ENCODE data around the gene TMPRSS11E.
"Not testable (repeated sequence)": the region's sequence is repeated elsewhere in the genome, so short reads cannot be mapped to it uniquely, and the experiment has no call there.

Gene TMPRSS11E

GRCh38 chr4:68447201-68447600 is at the start of gene TMPRSS11E:
Gene TMPRSS11E (plus strand): TSS chr4:68447463. CDS start chr4:68447513, 50 bp downstream.
- no peak for DNase-seq

GRCh38 chr4:68399306-68399705 is 48.0 kb upstream of the TMPRSS11E start:
- DNase-seq: no peak

- DNase-seq: no peak
Observed at GRCh38 chr4:68401231-68401630, 46.0 kb upstream of the TMPRSS11E start.

- DNase-seq: no peak
Observed at GRCh38 chr4:68404153-68404552, 43.1 kb upstream of the TMPRSS11E start.

- not testable (repeated sequence) for DNase-seq
Observed at GRCh38 chr4:68405718-68406478, 41.4 kb upstream of the TMPRSS11E start.

GRCh38 chr4:68406479-68406859 is 40.8 kb upstream of the TMPRSS11E start:
- no peak for DNase-seq

- DNase-seq: not testable (repeated sequence)
Observed at GRCh38 chr4:68407015-68407867, 40.0 kb upstream of the TMPRSS11E start.

- no peak for DNase-seq
Observed at GRCh38 chr4:68407868-68408190, 39.4 kb upstream of the TMPRSS11E start.

- DNase-seq: no peak
Observed at GRCh38 chr4:68410149-68410548, 37.1 kb upstream of the TMPRSS11E start.

GRCh38 chr4:68410643-68411042 is 36.6 kb upstream of the TMPRSS11E start:
- no peak for DNase-seq

- not testable (repeated sequence) for DNase-seq
Observed at GRCh38 chr4:68412031-68412430, 35.2 kb upstream of the TMPRSS11E start.

- no peak for DNase-seq
Observed at GRCh38 chr4:68416591-68416990, 30.7 kb upstream of the TMPRSS11E start.

- no peak for DNase-seq
Observed at GRCh38 chr4:68426516-68426915, 20.7 kb upstream of the TMPRSS11E start.

- no peak for DNase-seq
Observed at GRCh38 chr4:68430337-68430736, 16.9 kb upstream of the TMPRSS11E start.

GRCh38 chr4:68432320-68432719 is 14.9 kb upstream of the TMPRSS11E start:
- no peak for DNase-seq

GRCh38 chr4:68433582-68433981 is 13.7 kb upstream of the TMPRSS11E start:
- DNase-seq: no peak

GRCh38 chr4:68434277-68434676 is 13.0 kb upstream of the TMPRSS11E start:
- no peak for DNase-seq

GRCh38 chr4:68434836-68435235 is 12.4 kb upstream of the TMPRSS11E start:
- no peak for DNase-seq

- no peak for DNase-seq
Observed at GRCh38 chr4:68445111-68445510, 2.2 kb upstream of the TMPRSS11E start.

- no peak for DNase-seq
Observed at GRCh38 chr4:68451246-68452211, 4.3 kb downstream of the TMPRSS11E start.

- DNase-seq: no peak
Observed at GRCh38 chr4:68460085-68460484, 12.8 kb downstream of the TMPRSS11E start.

GRCh38 chr4:68461790-68462189 is 14.5 kb downstream of the TMPRSS11E start:
- no peak for DNase-seq

- no peak for DNase-seq
Observed at GRCh38 chr4:68462691-68463090, 15.4 kb downstream of the TMPRSS11E start.

Data from activated CD8-positive, alpha-beta memory T cell treated with anti-CD3 and anti-CD28 coated beads, Interleukin-2, amount 50 U/mL, for 48 hours (primary cell).